ENCODE results near the gene C3AR1. TPM values are rescaled to one million over a fixed set of nuclear protein-coding genes. Genes with fewer than 3 reads are reported as not detected.

Gene C3AR1
- polyA plus RNA-seq, 2 of the 4 experiments (the other 2 are of a cell fraction): not detected

DNA sequence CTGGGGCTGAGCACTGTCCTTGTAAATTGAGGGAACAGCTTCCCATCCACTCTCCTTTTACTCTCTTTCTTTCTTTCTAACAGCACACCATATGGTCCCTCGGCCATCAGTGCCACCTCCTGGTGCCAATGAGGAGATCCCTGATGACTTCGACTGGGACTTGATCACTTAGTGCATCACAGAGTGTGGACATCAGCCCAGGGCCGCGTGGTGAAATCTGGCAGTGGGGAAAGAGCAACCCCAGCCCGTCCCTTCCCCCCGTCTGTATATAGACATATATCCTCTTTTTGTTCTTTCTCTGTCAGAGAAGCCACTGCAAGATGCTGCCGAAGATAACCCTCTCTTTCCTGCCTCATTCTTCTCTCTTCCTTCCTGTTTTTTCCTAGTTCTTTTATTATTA, 13.5 kb downstream of the C3AR1 start (continued):
- TF ChIP-seq, protein P1, sequence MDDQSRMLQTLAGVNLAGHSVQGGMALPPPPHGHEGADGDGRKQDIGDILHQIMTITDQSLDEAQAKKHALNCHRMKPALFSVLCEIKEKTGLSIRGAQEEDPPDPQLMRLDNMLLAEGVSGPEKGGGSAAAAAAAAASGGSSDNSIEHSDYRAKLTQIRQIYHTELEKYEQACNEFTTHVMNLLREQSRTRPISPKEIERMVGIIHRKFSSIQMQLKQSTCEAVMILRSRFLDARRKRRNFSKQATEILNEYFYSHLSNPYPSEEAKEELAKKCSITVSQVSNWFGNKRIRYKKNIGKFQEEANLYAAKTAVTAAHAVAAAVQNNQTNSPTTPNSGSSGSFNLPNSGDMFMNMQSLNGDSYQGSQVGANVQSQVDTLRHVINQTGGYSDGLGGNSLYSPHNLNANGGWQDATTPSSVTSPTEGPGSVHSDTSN (IDR thresholded peaks at IDR 0.05): no peak
- TF ChIP-seq FOSL2 (IDR thresholded peaks at IDR 0.05): no peak
- TF ChIP-seq FOSL2 (CRISPR knock-in tag; IDR thresholded peaks at IDR 0.05): no peak
- no peak for TF ChIP-seq TFCP2L1 (CRISPR knock-in tag; IDR thresholded peaks at IDR 0.05)
- TF ChIP-seq HOXB13 (CRISPR knock-in tag; IDR thresholded peaks at IDR 0.05; ENCODE audit: low read depth): no peak

DNA sequence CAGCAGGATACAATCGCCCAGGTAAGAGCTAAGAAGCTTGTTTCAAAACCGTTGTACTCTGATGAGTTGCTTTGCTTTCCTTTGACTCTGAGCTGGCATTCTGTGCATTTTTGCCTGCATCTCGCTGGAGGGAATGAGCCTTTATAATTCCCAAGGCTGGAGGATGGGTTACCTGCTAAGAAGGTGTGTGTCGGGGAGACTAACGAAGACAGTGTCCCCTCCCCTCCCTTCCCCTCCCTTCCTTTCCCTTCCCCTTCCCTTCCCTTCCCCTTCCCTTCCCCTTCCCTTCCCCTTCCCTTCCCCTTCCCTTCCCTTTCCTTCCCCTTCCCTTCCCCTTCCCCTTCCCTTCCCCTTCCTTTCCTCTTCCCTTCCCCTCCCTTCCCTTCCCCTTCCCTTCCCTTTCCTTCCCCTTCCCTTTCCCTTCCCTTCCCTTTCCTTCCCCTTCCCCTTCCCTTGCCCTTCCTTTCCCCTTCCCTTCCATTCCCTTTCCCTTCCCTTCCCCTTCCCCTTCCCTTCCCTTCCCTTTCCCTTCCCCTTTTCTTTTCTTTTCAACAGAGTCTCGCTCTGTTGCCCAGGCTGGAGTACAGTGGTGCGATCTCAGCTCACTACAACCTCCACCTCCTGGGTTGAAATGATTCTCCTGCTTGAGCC, 15.4 kb downstream of the C3AR1 start:
- Histone ChIP-seq H3K9me3 (no peaks in the 10 kb centered on the region), H3K4me3 (no peak overlapping the region), H3K4me2 (no peak overlapping the region), H3K27ac (no peak overlapping the region), H3K4me1 (no peaks in the 10 kb centered on the region)
- DNase-seq (ENCODE audit: low read depth in 1 of 2, low spot score in 1 of 2) (no peak), FAIRE-seq (no peak), ATAC-seq (no peak)
- TF ChIP-seq FOSL2 (IDR thresholded peaks at IDR 0.05) (no peak), FOSL2 (CRISPR knock-in tag; IDR thresholded peaks at IDR 0.05) (no peak), KDM1A (IDR thresholded peaks at IDR 0.05; ENCODE audit: low read depth) (no peak), ZSCAN20 (CRISPR knock-in tag; IDR thresholded peaks at IDR 0.05) (no peak), MYC (IDR thresholded peaks at IDR 0.05; ENCODE audit: borderline replicate concordance, low read length) (no peak), JUN (IDR thresholded peaks at IDR 0.05) (no peak), EHMT2 (IDR thresholded peaks at IDR 0.05; ENCODE audit: low read depth) (no peak), GATA3 (IDR thresholded peaks at IDR 0.05; ENCODE audit: borderline replicate concordance) (no peak), SREBF2 (IDR thresholded peaks at IDR 0.05) (no peak), HOXB13 (CRISPR knock-in tag; IDR thresholded peaks at IDR 0.05; ENCODE audit: low read depth) (no peak), TP53 (CRISPR knock-in tag; IDR thresholded peaks at IDR 0.05) (no peak), ZNF302 (CRISPR knock-in tag; IDR thresholded peaks at IDR 0.05) (no peak), EHF (CRISPR knock-in tag; IDR thresholded peaks at IDR 0.05) (no peak), ZFP36 (IDR thresholded peaks at IDR 0.05; ENCODE audit: borderline replicate concordance, partially characterized antibody) (no peak), HOXB5 (CRISPR knock-in tag; IDR thresholded peaks at IDR 0.05) (no peak), FOXS1 (CRISPR knock-in tag; IDR thresholded peaks at IDR 0.05) (no peak)
- TF ChIP-seq, protein P2, sequence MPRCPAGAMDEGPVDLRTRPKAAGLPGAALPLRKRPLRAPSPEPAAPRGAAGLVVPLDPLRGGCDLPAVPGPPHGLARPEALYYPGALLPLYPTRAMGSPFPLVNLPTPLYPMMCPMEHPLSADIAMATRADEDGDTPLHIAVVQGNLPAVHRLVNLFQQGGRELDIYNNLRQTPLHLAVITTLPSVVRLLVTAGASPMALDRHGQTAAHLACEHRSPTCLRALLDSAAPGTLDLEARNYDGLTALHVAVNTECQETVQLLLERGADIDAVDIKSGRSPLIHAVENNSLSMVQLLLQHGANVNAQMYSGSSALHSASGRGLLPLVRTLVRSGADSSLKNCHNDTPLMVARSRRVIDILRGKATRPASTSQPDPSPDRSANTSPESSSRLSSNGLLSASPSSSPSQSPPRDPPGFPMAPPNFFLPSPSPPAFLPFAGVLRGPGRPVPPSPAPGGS (IDR thresholded peaks at IDR 0.05): no peak
- TF ChIP-seq, protein P3, sequence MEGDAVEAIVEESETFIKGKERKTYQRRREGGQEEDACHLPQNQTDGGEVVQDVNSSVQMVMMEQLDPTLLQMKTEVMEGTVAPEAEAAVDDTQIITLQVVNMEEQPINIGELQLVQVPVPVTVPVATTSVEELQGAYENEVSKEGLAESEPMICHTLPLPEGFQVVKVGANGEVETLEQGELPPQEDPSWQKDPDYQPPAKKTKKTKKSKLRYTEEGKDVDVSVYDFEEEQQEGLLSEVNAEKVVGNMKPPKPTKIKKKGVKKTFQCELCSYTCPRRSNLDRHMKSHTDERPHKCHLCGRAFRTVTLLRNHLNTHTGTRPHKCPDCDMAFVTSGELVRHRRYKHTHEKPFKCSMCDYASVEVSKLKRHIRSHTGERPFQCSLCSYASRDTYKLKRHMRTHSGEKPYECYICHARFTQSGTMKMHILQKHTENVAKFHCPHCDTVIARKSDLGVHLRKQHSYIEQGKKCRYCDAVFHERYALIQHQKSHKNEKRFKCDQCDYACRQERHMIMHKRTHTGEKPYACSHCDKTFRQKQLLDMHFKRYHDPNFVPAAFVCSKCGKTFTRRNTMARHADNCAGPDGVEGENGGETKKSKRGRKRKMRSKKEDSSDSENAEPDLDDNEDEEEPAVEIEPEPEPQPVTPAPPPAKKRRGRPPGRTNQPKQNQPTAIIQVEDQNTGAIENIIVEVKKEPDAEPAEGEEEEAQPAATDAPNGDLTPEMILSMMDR (IDR thresholded peaks at IDR 0.05): no peak
- TF ChIP-seq, protein P4, sequence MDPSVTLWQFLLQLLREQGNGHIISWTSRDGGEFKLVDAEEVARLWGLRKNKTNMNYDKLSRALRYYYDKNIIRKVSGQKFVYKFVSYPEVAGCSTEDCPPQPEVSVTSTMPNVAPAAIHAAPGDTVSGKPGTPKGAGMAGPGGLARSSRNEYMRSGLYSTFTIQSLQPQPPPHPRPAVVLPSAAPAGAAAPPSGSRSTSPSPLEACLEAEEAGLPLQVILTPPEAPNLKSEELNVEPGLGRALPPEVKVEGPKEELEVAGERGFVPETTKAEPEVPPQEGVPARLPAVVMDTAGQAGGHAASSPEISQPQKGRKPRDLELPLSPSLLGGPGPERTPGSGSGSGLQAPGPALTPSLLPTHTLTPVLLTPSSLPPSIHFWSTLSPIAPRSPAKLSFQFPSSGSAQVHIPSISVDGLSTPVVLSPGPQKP (IDR thresholded peaks at IDR 0.05; ENCODE audit: low read depth, low read length): no peak
- ChIA-PET POLR2A (no interaction called here), CTCF (interaction anchor here (0.9 to 4.6 kb wide), 3 partner anchors 13 to 187 kb away, joined by 3 to 22 read pairs (median 8); no protein-coding TSS in a partner anchor)
- WGBS (ENCODE audit: missing lambda C conversion rate): 77% methylated on average over 6 of the region's 7 CpGs
